DMS114 treated with DMSO at 0.1 percent for 48 hours (cell line): Measurements from ENCODE around the gene CDH4.

ENCODE experiments used
- DNase-seq: peaks from one replicate; lab custom pipeline; 2025; ENCODE audit not compliant: unreplicated experiment; lab: John Stamatoyannopoulos, UW

Gene CDH4

DNA sequence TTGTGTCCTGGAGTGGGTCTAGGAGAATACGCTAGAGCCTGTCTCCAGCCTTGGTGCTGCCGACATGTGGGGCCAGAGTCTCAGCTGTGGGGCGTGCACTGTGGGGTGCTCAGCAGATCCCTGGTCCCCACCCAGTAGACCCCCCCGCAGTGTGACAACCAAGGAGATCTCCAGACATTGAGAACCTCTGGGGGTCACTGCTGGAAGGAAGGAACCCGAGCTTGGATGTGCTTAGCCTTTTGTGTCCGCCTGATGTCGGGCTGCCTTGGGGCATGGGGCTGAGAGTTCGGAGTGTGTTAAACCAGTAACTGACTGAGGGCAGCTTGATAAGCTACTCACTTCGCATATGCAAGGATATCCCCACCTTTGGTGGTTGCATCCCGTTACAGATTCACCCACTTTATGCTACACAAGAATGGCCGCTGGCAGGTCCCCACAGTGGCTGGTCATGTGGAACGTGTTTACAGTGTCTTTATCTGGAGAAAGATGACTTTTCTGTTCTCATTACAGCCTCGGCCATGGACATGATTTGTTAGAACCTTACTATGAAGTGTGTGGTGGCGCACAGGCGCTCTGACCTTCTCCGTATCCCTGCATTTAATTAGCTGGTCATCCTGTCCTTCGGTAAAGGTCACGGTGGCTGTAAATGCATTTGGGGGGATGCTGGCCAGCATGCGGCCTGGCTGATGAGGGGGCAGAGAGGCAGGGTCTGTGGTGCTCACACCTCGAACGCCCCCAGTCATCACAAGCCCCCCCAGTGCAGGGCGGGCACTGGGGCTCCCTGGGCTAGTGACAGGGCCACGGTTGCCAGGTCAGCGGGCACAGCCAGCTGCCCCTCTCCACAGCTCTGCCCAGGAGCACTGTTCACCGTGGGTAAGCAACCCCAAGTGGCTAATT lies 446.8 kb downstream of the CDH4 start:
- DNase-seq: no peak

DNA sequence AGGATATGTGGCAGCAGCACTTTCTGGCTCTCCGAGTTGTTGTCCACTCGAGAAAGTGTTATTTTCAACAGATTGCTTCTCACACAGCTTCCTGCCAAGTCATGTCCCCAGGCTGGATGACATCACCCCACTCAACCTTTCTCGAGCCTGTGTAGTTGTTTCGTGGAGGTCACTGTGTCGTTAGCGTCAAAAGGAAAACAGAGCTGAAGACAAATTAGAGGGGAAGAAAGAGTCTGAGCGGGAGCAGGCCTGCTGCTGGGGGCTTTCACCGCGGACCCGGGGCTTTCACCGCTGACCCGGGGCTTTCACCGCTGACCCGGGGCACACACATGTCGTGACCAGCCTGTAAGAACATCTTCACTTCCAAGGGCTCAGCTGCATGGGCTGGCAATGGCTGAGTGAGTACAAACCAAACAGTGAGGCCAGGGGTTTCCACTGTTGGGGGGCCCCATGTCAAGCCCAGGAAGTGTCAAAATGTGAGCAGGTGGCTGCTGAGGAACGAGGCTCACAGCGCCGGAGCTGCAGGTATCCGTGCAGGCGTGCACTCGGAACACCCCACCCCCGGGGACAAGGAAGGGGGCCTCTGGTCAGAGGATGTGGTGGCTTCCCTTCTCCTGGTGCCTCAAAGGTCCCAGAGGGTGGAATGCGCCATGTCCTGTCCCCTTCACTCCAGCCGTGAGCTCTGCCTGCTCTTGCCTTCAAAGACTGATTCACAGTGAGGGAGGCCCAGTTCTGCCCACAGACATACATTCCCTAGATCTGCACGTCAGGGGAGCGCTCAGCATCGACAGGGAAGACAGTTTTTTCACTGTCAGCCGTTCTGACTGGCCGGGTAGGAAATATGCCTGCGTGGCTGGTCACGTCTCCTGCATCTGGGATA lies 447.7 kb downstream of the CDH4 start:
- no peak for DNase-seq

DNA sequence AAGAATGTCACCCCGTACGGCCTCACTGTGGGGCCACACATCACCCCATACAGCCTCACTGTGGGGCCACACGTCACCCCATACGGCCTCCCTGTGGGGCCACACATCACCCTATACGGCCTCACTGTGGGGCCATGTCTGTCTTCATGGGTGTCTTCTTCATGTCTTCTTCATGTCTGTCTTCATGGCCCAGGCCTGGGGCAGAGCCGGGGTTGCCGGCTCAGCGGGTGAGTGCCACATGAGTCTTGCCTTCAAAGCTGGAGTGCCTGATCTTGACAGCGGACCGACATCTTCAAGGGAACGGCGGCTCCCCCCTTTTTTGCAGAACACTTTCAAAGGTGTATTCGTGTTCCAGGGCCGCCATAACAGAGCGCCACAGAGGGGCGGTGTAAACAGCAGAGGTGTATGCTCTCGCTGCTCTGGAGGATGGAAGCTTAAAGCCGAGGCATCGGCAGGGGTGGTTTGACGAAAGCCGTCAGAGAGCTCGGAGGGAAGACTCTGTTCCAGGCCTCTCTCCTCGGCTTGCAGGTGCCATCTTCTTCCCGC lies 448.6 kb downstream of the CDH4 start:
- no peak for DNase-seq

DNA sequence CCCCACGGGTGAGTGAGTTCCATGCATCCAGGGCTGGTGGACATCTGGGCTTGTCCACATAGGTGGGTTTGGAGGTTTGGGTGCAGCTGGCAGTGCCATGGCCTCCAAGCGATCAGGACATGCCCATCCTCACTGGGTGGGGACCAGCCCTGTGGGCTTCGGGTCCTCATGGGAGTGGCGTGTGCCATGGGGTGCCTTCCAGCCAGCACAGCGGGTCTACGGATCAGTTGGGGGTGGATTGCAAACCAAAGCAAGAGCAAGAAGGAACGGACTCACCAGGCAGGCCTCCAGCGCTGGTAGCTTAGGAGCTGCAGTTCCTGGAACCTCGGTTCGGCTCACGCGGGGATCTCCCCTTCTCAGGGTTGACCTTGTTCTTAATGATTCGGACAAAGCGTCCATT lies 449.3 kb downstream of the CDH4 start:
- DNase-seq: no peak

DNA sequence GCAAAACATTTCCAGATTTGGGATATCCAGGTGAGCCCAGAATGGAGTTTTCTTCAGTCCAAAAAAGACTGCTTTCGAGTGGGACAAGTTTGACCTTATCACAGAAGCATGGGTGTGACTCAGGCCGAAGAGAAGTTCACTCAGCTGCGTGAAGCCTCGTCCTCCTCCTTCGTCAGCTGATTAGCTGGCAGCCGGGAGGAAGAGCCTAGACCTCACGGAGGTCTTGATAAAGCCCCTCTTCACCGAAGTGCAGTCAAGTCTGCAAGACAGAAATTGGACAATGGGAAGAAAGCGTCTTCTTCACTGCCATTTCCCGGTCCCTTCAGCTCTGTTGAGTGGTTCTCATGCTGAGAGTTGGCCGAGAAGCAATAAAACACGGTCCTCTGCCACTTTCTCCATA lies 449.7 kb downstream of the CDH4 start:
- DNase-seq: no peak

DNA sequence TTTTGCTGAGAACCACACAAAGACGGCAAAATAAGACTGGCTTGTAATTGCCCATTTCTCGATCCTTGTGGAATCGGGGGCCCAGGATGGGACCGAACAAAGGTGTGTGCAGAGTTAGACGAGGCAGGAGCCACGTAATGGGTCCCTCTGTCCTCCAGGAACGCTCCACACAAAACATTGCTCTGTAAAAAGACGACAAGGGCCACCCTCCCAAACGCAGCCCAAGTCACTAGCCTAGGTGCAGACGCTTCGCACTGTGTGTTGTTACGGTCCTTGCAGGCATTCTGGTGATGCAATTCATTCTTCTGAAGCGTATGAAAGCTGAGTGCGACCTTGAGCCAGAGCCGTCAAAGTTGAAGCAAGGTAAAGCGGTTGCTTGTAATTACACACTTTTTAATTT lies 450.2 kb downstream of the CDH4 start:
- DNase-seq: no peak

DNA sequence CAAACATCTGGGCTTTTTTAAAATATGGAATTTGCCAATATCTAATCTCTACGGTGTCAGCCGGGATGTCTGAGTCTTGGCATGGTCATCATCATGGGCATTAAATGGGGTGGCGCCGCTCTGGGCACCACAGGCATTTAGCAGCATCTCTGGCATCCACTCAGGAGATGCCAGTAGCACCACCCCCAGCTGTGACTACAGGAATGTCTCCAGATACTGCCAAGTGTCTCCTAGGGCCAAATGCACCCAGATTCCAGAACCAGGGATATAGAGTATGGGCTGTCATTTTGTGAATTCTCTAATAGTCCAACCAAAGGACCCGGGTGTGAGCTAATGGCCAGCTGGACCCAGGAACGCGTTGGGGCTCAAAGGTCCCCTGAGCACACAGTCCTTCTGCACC lies 452.6 kb downstream of the CDH4 start:
- no peak for DNase-seq

DNA sequence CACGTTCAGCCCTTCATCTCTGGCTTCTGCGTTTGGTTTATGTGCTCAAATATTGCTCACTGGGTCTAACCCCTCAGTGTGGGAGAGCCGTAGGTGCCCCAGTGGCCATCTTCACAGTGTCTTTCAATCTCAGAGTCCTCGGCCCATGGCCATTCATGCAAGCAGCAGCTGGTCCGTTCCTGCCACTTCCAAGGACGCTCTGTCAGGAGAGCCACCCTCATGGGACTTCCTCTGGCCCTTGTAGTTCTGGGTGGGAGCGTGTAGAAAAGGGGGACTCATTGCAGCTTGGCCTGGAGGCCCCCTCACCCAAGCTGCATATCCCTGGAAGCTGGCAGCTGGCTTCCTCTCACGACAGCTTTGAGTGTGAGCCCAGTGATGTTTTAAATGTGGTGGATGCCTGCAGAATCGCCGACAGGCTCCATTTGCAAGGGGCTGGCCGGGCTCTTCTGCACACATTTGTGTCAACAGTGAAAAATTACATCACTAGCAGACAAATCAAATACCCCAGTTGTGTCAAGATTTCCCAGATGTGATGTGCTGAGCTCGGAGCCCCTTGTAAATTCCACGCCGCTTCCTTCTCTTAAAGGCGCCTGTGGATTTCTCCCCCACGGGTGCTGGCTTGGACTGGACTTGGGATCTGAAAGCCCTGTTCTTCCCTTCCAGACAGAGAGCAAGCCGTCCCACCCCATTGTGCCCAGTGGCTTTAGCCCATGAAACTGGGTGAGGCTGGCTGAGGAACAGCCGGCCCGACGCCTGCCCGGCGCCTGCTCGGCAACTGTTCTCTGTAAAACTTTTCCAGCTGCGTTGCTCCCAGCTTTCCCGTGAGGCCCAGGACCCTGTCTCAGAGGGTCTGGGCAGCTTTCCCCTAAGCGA lies 453.6 kb downstream of the CDH4 start:
- no peak for DNase-seq

DNA sequence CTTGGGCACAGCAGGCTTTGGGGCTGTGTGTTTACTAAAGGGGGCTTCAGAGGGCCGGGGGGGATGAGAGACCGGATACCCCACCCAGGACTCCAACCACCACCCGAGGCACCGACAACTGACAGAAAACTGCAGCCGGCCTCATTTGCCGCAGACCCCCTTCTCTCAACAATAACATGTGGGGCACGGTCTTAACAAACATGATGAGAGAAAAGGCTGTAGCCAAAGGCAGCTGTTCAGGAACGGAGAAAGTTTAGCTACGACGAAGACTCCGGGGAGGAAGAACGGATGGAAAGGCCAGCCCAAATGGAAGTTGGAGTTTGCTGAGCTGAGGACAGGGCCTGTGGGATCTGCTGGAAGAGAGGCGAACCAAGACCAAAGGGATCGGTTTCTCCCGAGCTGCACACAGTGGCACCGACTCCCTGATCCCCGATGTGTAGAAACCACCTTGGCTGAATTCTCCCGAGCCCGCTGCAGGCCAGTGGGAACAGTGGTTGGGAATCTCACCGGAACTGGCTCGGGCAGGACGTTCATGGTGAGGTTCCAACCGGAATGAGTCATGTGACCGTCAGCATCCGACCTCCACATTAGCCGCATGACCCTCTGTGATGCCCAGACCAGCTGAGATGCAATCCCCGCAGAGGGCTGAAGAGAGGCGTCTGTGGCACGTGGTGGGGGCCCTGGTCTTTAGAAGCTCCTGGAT lies 454.3 kb downstream of the CDH4 start:
- no peak for DNase-seq

DNA sequence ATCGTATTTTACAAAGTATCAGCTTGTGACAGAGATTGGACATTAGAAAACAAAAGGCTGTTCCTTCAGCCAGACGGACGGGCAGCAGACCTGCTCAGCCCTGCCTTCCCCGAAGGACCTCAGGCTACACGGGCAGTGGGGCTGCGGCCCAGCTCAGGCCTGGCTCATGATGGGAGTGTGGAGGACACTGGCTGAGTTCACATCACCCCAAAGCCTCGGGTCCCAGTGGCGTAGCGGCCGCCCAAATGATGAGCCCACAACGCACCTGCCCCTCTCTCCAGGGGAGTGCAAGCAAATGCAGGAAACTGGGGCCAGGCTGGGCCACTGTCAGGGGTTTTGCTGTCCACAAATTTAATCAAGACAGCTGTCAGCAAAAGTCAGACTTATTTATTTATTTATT lies 456.8 kb downstream of the CDH4 start:
- DNase-seq: no peak

DNA sequence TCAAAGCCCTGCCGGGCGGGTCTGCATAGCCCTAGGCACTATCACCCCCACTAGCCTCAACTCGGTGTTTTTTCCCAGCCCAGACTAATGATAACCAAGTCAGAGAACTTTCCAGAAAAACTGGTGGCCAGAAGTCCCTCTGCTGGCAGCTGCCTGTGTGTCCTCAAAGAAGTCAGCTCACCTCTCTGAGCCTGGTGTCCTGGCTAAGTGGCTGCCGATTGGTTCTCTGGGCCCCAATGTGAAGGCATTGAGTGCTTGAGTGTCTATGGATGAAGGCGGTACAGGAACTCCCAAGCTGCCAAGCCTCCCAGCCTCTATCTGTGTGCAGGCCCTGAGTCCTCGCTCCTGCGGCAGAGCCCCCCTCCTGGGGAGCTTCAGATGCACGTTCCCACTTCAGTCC lies 458.0 kb downstream of the CDH4 start:
- no peak for DNase-seq

DNA sequence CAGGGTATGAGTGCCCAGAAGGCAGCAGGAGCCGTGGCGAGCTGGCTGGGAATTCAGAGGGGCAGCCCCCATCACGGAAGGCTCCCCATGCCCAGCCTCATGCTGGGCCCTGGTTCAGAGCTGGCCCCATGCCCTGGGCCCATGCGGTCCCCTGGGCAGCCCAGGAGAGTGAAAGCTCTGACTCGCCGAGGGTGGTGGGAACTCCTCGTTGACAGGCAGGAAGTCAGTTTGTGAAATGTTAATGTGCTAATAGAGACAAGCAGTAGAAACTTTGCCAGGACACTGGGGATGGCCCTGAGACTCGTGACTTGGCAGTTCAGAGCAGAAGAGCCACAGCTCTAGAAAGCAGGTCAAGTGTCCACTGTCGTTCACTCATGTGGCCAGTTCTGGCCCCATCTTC lies 460.6 kb downstream of the CDH4 start:
- no peak for DNase-seq

DNA sequence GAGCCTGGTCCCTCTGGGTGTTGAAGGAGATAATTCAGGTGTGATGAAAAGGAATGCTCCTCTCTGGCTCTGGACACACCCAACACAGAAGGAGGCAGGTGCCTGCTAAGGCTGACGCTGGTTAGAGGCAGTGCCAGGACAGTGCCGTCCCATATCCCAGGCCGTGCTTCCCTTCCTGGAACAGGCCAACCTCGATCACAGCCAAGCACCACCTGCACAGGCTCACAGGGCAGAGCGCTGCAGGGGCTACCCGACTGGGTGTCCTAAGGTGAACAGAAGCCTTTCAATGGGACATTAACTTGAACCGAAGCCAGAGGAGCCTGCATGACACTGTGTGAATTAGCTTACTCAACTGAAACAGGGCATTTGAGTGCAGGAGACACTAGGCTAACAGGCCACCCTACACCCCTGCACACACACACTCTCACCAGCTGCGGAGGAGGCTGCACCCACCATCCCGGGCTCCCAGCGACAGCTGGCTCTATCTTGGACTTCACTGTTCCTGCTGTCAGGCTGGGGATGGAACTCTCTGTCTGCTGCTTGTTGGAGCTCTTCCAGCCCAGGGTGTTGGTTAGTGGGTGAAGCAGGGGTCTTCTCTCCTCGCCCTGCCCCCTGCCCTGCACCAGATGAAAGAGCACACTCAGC lies 466.4 kb downstream of the CDH4 start:
- DNase-seq: no peak

DNA sequence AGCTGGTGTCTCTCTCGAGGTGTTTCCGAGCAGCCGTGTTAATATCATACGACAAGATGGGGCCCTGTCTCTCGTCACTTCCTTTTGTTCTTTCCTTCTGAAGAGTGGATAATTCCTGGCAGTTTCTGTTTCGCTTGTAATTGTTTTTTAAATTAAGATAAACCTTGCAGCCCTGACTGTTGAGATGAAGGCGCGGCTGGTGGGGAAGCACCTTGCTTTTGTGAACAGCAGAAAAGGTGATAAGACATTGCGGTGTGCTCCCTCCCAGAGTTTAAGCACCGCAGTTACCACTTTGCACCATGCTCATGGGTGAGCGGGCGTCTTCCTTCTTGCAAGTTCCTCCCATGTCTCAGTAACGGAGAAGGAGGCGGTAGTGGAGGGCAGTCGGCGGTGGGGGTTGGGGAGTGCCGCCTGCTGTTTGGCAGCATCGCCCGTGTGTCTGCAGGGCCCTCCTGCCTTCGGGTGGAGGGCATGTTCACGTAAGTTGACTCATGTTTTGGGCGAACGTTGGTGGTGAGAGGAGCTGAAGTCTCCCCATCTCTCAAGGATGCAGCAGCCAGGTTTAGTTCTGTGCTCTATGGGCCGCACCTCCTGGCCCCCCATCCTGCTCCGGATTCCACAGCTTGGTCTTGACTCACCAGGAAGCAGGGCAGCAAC lies 467.8 kb downstream of the CDH4 start:
- no peak for DNase-seq

DNA sequence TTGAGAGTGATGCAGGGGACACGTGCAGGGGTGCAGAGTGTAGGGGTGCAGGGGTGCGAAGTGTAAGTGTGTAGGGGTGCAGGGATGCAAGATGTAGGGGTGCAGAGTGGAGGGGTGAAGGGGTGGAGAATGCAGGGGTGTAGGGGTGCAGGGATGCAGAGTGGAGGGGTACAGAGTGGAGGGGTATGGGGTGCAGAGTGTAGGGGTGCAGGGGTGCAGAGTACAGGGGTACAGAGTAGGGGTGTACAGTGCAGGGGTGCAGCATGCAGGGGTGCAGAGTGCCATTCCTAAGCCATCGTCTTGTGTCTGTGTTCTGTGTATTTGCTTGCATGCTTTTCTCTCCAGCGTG lies 468.3 kb downstream of the CDH4 start:
- no peak for DNase-seq

DNA sequence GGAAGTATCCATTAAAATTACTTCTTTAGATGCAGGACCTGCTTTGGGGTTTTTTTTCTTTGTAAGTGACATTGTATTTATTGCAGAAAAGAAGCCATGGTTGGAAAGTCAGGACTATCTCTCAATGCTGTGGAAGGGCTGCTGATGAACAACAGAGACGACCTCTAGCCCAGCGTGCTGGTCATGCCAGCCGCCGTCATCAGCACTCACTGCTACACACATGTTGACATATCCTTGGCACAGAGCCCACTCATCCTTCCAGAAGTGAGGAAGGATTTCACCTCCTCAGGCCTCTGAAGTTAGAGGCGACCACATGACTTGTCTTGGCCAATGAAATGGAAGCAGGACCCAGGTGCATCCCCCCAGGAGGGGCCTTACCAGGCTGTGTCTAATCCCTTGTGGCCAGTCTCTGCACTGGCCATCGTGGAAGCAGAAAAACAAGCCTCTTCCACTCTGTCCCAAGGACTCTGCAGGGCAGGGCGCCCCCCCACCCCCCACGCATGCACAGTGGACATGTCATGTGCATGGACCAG lies 470.2 kb downstream of the CDH4 start:
- DNase-seq: no peak

DNA sequence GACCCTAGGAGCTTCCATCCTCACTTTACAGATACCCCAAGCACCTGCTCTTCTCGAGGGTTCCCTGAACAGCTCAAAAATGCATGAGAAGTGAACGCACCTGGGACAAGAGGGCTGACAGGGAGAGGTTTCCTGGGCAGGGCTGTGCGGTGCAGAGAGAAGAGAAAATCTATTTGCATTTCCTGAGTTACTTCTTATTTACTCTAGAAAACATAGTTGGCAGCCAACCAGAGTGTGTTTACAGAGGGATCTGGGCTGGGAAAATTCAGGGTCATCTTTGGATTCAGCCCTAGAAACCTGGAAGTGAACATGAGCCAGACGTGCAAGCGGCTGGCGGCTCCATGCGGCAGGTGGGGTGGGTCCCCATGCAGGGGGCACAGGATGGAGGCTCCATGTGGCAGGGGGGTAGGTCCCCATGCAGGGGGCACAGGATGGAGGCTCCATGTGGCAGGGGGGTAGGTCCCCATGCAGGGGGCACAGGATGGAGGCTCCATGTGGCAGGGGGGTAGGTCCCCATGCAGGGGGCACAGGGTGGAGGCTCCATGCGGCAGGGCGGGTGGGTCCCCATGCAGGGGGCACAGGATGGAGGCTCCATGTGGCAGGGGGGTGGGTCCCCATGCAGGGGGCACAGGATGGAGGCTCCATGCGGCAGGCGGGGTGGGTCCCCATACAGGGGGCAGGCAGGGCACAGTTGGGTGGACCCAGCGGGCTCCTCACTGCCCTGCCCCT lies 471.6 kb downstream of the CDH4 start:
- DNase-seq: no peak

DNA sequence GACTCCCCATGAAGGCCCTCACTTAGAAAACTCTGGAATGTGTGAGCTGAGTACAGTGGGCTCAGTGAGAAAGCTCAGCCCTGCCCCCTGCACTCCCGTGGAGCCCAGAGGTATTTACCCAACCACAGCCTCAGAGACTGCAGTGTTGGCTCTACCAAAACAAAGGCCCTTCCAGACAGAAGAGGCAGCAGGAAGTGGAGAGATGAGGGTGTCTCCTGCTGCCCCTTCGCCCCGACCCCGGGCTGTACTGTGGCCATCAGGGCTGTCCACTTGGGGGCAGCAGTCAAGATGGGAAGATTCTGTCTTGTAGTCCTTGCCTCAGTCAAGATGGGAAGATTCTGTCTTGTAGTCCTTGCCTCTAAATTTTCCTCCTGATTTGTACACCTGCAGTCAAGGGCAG lies 472.3 kb downstream of the CDH4 start:
- no peak for DNase-seq

DNA sequence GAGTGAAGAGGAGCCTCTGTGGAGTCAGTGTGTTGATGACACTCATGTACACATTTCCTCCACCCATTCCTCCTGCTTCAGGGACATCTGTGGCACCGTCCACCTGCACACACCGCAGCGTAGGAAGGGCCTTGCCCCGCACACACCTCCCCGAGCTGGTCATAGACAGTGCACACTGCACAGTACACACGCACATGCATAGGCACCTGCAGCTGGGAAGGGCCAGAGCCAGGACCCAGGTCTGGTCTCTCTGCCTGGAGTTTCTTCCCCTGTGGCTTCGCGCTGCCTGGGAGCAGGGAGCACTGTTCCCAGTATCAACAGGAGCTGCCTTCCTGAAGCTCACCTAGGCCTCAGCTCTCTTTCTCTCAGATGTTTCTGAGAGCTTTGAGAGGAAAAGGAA lies 473.1 kb downstream of the CDH4 start:
- DNase-seq: no peak
